Measurements from ENCODE around the gene MOB1B.

- no peak for TF ChIP-seq CTCF (conservative IDR thresholded peaks at IDR 0.05 in 1 of 2, IDR thresholded peaks at IDR 0.05 in 1 of 2; ENCODE audit: extremely low read depth in 1 of 2, insufficient read depth in 1 of 2, low read depth in 1 of 2, low read length in 2 of 2)
- no peak for TF ChIP-seq EZH2 (IDR thresholded peaks at IDR 0.05; ENCODE audit: borderline replicate concordance, low read length)
Observed at GRCh38 chr4:70976252-70976651, 74.1 kb downstream of the MOB1B start.
